ENCODE measurements around the gene VAV2. TPM values are rescaled to one million over a fixed set of nuclear protein-coding genes. Genes with fewer than 3 reads are reported as not detected.

The VAV2 gene
- total and polyA plus RNA-seq, 12 donors: 2.9 to 7.1 (median 5.0) TPM

GRCh38 chr9:133879615-133880014 lies 112.5 kb downstream of the VAV2 start:
- no peak overlapping the region for H3K4me3 ChIP-seq
- H3K9me3 ChIP-seq: no peaks in the 10 kb centered on the region
- H3K4me1 ChIP-seq: peaks cover 0 to 14% (median 3%) of the 10 kb centered on the region in 9 donors
- intact Hi-C loops (cut with DNase I): no loop called here
- DNase-seq (no peak), ATAC-seq (no peak)
- 88 to 95% methylated on average over 11 of the region's 11 CpGs for WGBS, 2 donors
- no peaks in the 10 kb centered on the region for H3K36me3 ChIP-seq
- H3K27me3 ChIP-seq: no peaks in the 10 kb centered on the region
- no peak for TF ChIP-seq CTCF (IDR thresholded peaks at IDR 0.05)
- H3K27ac ChIP-seq: no peak overlapping the region

GRCh38 chr9:133878402-133878801 lies 113.7 kb downstream of the VAV2 start:
- Histone ChIP-seq H3K4me3 (no peak overlapping the region), H3K9me3 (no peaks in the 10 kb centered on the region), H3K27ac (no peak overlapping the region), H3K36me3 (no peaks in the 10 kb centered on the region), H3K27me3 (no peaks in the 10 kb centered on the region), H3K4me1 (peaks cover 0 to 14% (median 3%) of the 10 kb centered on the region in 9 donors)
- DNase-seq: no peak
- no peak for TF ChIP-seq CTCF (IDR thresholded peaks at IDR 0.05)
- intact Hi-C loops (cut with DNase I): no loop called here
- 92 to 95% methylated on average over 13 of the region's 13 CpGs for WGBS, 2 donors
- ATAC-seq: no peak

- Histone ChIP-seq H3K27ac (no peak overlapping the region), H3K27me3 (no peaks in the 10 kb centered on the region), H3K4me3 (no peak overlapping the region), H3K36me3 (no peaks in the 10 kb centered on the region), H3K4me1 (peaks cover 0 to 14% (median 3%) of the 10 kb centered on the region in 9 donors), H3K9me3 (no peaks in the 10 kb centered on the region)
- no peak for ATAC-seq
- 91 to 94% methylated on average over 17 of the region's 17 CpGs for WGBS, 2 donors
- intact Hi-C loops (cut with DNase I): no loop called here
- DNase-seq: no peak
- TF ChIP-seq CTCF (IDR thresholded peaks at IDR 0.05): no peak
Observed at GRCh38 chr9:133877967-133878366, 114.2 kb downstream of the VAV2 start.

- H3K4me3 ChIP-seq: no peak overlapping the region
- no peak overlapping the region for H3K27ac ChIP-seq
- 83 to 87% methylated on average over 5 of the region's 5 CpGs for WGBS, 2 donors
- H3K27me3 ChIP-seq: no peaks in the 10 kb centered on the region
- intact Hi-C loops (cut with DNase I): no loop called here
- TF ChIP-seq CTCF (IDR thresholded peaks at IDR 0.05): no peak
- no peaks in the 10 kb centered on the region for H3K9me3 ChIP-seq
- H3K36me3 ChIP-seq: no peaks in the 10 kb centered on the region
- ATAC-seq: no peak
- peaks cover 0 to 14% (median 3%) of the 10 kb centered on the region in 9 donors for H3K4me1 ChIP-seq
- DNase-seq: no peak
Observed at GRCh38 chr9:133877327-133877726, 114.8 kb downstream of the VAV2 start.
